ENCODE results near the gene TMEM168. TPM values are rescaled to one million over a fixed set of nuclear protein-coding genes. Genes with fewer than 3 reads are reported as not detected.

Gene TMEM168
- total and polyA plus RNA-seq, 2 of the 13 experiments (the other 11 are each of a cell fraction or from before 2014, with no cell fraction given): 8.7 to 15.7 TPM

DNA sequence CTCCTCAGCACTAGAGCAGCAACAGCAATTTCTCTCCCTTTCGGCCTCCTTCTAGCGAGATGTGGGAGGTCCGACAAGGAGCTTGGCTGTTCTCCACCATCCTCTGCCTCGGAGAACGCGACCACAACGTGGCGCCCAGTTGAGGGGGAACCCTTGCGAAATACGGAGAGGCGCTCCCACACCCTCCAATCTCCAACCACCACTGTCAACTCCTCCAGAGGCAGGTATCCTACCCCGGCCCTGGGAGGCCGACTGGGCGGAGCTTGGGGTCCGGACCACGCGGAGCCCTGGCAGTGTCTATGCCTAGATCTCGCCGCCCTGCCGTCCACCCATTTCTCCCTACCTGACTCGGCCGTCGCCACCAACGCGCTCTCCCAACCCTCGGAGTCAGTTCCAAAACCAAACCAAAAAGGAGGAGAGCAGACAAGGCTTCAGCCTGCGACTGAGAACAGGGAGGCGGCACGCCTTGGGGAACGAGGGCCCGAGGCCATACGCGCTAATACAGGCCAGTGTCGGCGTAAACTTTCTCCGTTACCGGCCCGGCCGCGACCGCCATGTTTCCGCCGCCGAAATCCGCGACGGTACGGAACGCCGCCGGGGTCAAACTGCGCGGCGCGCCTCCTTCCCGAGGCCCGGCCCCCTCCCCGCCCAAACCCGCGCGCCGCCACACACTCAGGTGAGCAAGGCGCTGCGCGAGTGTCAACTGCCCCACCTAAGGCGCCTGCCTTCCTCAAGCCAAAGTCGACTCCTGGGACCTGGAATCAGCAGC, at the start of gene TMEM168 (continued):
- TF ChIP-seq, protein P1, sequence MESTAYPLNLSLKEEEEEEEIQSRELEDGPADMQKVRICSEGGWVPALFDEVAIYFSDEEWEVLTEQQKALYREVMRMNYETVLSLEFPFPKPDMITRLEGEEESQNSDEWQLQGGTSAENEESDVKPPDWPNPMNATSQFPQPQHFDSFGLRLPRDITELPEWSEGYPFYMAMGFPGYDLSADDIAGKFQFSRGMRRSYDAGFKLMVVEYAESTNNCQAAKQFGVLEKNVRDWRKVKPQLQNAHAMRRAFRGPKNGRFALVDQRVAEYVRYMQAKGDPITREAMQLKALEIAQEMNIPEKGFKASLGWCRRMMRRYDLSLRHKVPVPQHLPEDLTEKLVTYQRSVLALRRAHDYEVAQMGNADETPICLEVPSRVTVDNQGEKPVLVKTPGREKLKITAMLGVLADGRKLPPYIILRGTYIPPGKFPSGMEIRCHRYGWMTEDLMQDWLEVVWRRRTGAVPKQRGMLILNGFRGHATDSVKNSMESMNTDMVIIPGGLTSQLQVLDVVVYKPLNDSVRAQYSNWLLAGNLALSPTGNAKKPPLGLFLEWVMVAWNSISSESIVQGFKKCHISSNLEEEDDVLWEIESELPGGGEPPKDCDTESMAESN (CRISPR knock-in tag; conservative IDR thresholded peaks at IDR 0.05): peak; percentile 53; the same call in 1 of the 2 replicates
- TF ChIP-seq ZNF251 (CRISPR knock-in tag; IDR thresholded peaks at IDR 0.05) (no peak), EEA1 (CRISPR knock-in tag; IDR thresholded peaks at IDR 0.05; ENCODE audit: borderline replicate concordance) (0 out of 2 replicates have a peak, but pooled peaks have one; percentile 50), SRSF9 (IDR thresholded peaks at IDR 0.05; ENCODE audit: borderline replicate concordance, insufficient read depth, low read depth, low read length, poor library complexity, severe bottlenecking) (no peak), PRMT3 (CRISPR knock-in tag; IDR thresholded peaks at IDR 0.05; ENCODE audit: borderline replicate concordance, low read depth) (no peak), ZFY (CRISPR knock-in tag; IDR thresholded peaks at IDR 0.05) (peak; percentile 91), ZNF432 (CRISPR knock-in tag; IDR thresholded peaks at IDR 0.05; ENCODE audit: borderline replicate concordance) (no peak), TBL1XR1 (IDR thresholded peaks at IDR 0.05; ENCODE audit: borderline replicate concordance, low read length, partially characterized antibody) (no peak), ZNF260 (CRISPR knock-in tag; IDR thresholded peaks at IDR 0.05; ENCODE audit: borderline replicate concordance, low read depth) (0 out of 2 replicates have a peak, but pooled peaks have one; percentile 46), ATRX (CRISPR knock-in tag; IDR thresholded peaks at IDR 0.05; ENCODE audit: borderline replicate concordance) (no peak), RNF2 (conservative IDR thresholded peaks at IDR 0.05; ENCODE audit: low read depth) (peak; percentile 20; the same call in 1 of the 2 replicates), WIZ (CRISPR knock-in tag; IDR thresholded peaks at IDR 0.05) (peak; percentile 83; the same call in 1 of the 2 replicates), ZNF12 (CRISPR knock-in tag; IDR thresholded peaks at IDR 0.05) (no peak), RFX5 (IDR thresholded peaks at IDR 0.05; ENCODE audit: low read depth, low read length) (no peak), ZNF292 (CRISPR knock-in tag; IDR thresholded peaks at IDR 0.05; ENCODE audit: borderline replicate concordance, low read depth) (no peak), ZNF766 (CRISPR knock-in tag; IDR thresholded peaks at IDR 0.05; ENCODE audit: borderline replicate concordance) (no peak), ZNF224 (CRISPR knock-in tag; IDR thresholded peaks at IDR 0.05) (no peak), SYNCRIP (IDR thresholded peaks at IDR 0.05; ENCODE audit: insufficient read depth, low read depth, low read length) (no peak), ZNF143 (CRISPR knock-in tag; IDR thresholded peaks at IDR 0.05) (no peak)
- TF ChIP-seq, protein P2, sequence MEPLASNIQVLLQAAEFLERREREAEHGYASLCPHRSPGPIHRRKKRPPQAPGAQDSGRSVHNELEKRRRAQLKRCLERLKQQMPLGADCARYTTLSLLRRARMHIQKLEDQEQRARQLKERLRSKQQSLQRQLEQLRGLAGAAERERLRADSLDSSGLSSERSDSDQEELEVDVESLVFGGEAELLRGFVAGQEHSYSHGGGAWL (CRISPR knock-in tag; IDR thresholded peaks at IDR 0.05): no peak
- TF ChIP-seq, protein P3, sequence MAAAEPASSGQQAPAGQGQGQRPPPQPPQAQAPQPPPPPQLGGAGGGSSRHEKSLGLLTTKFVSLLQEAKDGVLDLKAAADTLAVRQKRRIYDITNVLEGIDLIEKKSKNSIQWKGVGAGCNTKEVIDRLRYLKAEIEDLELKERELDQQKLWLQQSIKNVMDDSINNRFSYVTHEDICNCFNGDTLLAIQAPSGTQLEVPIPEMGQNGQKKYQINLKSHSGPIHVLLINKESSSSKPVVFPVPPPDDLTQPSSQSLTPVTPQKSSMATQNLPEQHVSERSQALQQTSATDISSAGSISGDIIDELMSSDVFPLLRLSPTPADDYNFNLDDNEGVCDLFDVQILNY (CRISPR knock-in tag; conservative IDR thresholded peaks at IDR 0.05): no peak
- TF ChIP-seq, protein P4, sequence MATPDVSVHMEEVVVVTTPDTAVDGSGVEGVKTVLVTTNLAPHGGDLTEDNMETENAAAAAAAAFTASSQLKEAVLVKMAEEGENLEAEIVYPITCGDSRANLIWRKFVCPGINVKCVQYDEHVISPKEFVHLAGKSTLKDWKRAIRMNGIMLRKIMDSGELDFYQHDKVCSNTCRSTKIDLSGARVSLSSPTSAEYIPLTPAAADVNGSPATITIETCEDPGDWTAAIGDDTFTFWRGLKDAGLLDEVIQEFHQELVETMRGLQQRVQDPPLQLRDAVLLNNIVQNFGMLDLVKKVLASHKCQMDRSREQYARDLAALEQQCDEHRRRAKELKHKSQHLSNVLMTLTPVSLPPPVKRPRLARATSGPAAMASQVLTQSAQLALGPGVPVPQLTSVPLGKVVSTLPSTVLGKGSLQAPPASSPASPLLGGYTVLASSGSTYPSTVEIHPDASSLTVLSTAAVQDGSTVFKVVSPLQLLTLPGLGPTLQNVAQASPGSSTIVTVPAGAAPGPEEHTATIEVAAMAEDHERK (CRISPR knock-in tag; IDR thresholded peaks at IDR 0.05; ENCODE audit: low read depth): no peak
- TF ChIP-seq, protein P5, sequence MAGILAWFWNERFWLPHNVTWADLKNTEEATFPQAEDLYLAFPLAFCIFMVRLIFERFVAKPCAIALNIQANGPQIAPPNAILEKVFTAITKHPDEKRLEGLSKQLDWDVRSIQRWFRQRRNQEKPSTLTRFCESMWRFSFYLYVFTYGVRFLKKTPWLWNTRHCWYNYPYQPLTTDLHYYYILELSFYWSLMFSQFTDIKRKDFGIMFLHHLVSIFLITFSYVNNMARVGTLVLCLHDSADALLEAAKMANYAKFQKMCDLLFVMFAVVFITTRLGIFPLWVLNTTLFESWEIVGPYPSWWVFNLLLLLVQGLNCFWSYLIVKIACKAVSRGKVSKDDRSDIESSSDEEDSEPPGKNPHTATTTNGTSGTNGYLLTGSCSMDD (CRISPR knock-in tag; IDR thresholded peaks at IDR 0.05): no peak
